H1 (cell line): ENCODE data around the gene LDLRAD3. TPM values are rescaled to one million over a fixed set of nuclear protein-coding genes. Genes with fewer than 3 reads are reported as not detected.

Experiments
- CTCF ChIA-PET: fragments of 300-600 bp; sonication (Branson Sonifier 250); formaldehyde crosslinking; loops from one replicate; lab custom pipeline; 2021; ENCODE audit not compliant: partially characterized antibody; lab: Charles Lee
- POLR2A ChIA-PET: fragments of 300-600 bp; sonication (Branson Sonifier 250); formaldehyde crosslinking; loops from one replicate; lab custom pipeline; 2021; ENCODE audit warnings: inconsistent platforms; ENCODE audit not compliant: partially characterized antibody; lab: Charles Lee
- DNase-seq, 2 experiments: peaks; one replicate each; pipeline versions ENCODE4 v3.0.0 to v3.0.0-alpha.2; 2010 to 2022; ENCODE audit warnings: low spot score in 2 of 2, low read depth in 1 of 2, mixed read lengths in 1 of 2
- FAIRE-seq: peaks from 2 replicates; lab custom pipeline; 2011; peaks lifted over from hg19 to GRCh38; lab: Jason Lieb, UNC
- H2AFZ ChIP-seq: 2 replicates; pipeline ENCODE4 v1.8.1; 2012; ENCODE audit warnings: low read length, inconsistent platforms
- H2AK5ac ChIP-seq: 2 replicates; pipeline ENCODE4 v1.6.1; 2013; ENCODE audit warnings: low read depth, low read length
- H2BK120ac ChIP-seq: replicated peaks from 2 replicates; pipeline ENCODE3; 2013; ENCODE audit warnings: low read depth, low read length, inconsistent platforms
- H2BK12ac ChIP-seq: 2 replicates; pipeline ENCODE4 v1.6.1; 2013; ENCODE audit warnings: low read depth, low read length
- H2BK15ac ChIP-seq: 2 replicates; pipeline ENCODE4 v1.6.1; 2013; ENCODE audit warnings: low read length
- H2BK20ac ChIP-seq: 2 replicates; pipeline ENCODE4 v1.6.1; 2013; ENCODE audit warnings: low read length
- H2BK5ac ChIP-seq: 2 replicates; pipeline ENCODE4 v1.6.1; 2013; ENCODE audit warnings: low read depth, low read length
- H3K14ac ChIP-seq: 2 replicates; pipeline ENCODE4 v1.6.1; 2013; ENCODE audit warnings: inconsistent platforms; ENCODE audit not compliant: insufficient read length
- H3K18ac ChIP-seq: 2 replicates; pipeline ENCODE4 v1.6.1; 2013; ENCODE audit warnings: low read length; ENCODE audit errors: extremely low read depth
- H3K23ac ChIP-seq: 2 replicates; pipeline ENCODE4 v1.6.1; 2013; ENCODE audit warnings: inconsistent platforms; ENCODE audit not compliant: insufficient read length
- H3K23me2 ChIP-seq: 2 replicates; pipeline ENCODE4 v1.6.1; 2013; ENCODE audit warnings: low read depth, low read length
- H3K27ac ChIP-seq: 2 replicates; pipeline ENCODE4 v1.6.1; 2011; ENCODE audit warnings: low read depth, low read length, inconsistent platforms
- H3K27me3 ChIP-seq, 4 experiments: replicated peaks in 1 of 4; 1 replicate in 1 of 4; 2 replicates in 3 of 4; pipeline versions ENCODE4 v1.6.1 to v1.8.1; 2011 to 2013; ENCODE audit warnings: low read length in 3 of 4, mild to moderate bottlenecking in 3 of 4, inconsistent platforms in 2 of 4, mixed read lengths in 2 of 4, moderate library complexity in 1 of 4; ENCODE audit not compliant: control insufficient read depth in 3 of 4, insufficient read depth in 3 of 4; ENCODE audit errors: extremely low read depth in 1 of 4
- H3K36me3 ChIP-seq, 4 experiments: 2 replicates each; pipeline versions ENCODE4 v1.6.1 to v1.8.1; 2011 to 2013; ENCODE audit warnings: mild to moderate bottlenecking in 4 of 4, low read length in 3 of 4, moderate library complexity in 2 of 4, control low read depth in 1 of 4, inconsistent platforms in 1 of 4; ENCODE audit not compliant: insufficient read depth in 4 of 4, control insufficient read depth in 2 of 4
- H3K4ac ChIP-seq: replicated peaks from 2 replicates; pipeline ENCODE3; 2013; ENCODE audit warnings: low read length, low read depth, mixed read lengths, inconsistent platforms; ENCODE audit not compliant: insufficient read length
- H3K4me1 ChIP-seq, 4 experiments: replicated peaks in 1 of 4; 1 replicate in 1 of 4; 2 replicates in 3 of 4; pipeline versions ENCODE4 v1.6.1 to v1.8.1; 2011 to 2013; ENCODE audit warnings: low read length in 3 of 4, inconsistent platforms in 2 of 4, mixed read lengths in 1 of 4; ENCODE audit not compliant: insufficient read depth in 4 of 4, control insufficient read depth in 3 of 4
- H3K4me2 ChIP-seq, 2 experiments: 2 replicates each; pipeline versions ENCODE4 v1.6.1 to v1.8.1; 2011 to 2013; ENCODE audit warnings: low read depth in 2 of 2, low read length in 2 of 2, control low read depth in 1 of 2, inconsistent platforms in 1 of 2, mild to moderate bottlenecking in 1 of 2; ENCODE audit not compliant: insufficient read depth in 1 of 2
- H3K4me3 ChIP-seq, 4 experiments: fragments of 200-600, 300-600 bp in 1 of 4; sonication (generic), shearing (Covaris generic), sonication (Bioruptor Twin) in 1 of 4; 2 replicates each; pipeline versions ENCODE4 v1.5.1 to v1.8.1; 2011 to 2016; ENCODE audit warnings: low read length in 4 of 4, low read depth in 3 of 4, control low read depth in 2 of 4, inconsistent platforms in 2 of 4, mild to moderate bottlenecking in 2 of 4, mixed read lengths in 1 of 4, moderate library complexity in 1 of 4; ENCODE audit not compliant: insufficient read depth in 2 of 4; ENCODE audit errors: extremely low read depth in 1 of 4
- H3K56ac ChIP-seq: replicated peaks from 2 replicates; pipeline ENCODE3; 2013; ENCODE audit warnings: low read depth, mild to moderate bottlenecking, mixed read lengths, low read length, inconsistent platforms; ENCODE audit not compliant: insufficient read length
- H3K79me1 ChIP-seq: 2 replicates; pipeline ENCODE4 v1.6.1; 2013; ENCODE audit warnings: low read depth, low read length, control low read depth
- H3K79me2 ChIP-seq, 2 experiments: 2 replicates each; pipeline versions ENCODE4 v1.6.1 to v1.8.1; 2012 to 2013; ENCODE audit warnings: low read length in 2 of 2, mild to moderate bottlenecking in 2 of 2, inconsistent platforms in 1 of 2; ENCODE audit not compliant: insufficient read depth in 2 of 2, control insufficient read depth in 1 of 2
- H3K9ac ChIP-seq, 4 experiments: replicated peaks in 1 of 4; 1 replicate in 1 of 4; 2 replicates in 3 of 4; pipeline versions ENCODE4 v1.6.1 to v1.8.1; 2011 to 2013; ENCODE audit warnings: low read depth in 3 of 4, low read length in 3 of 4, control low read depth in 2 of 4, mild to moderate bottlenecking in 2 of 4, moderate library complexity in 2 of 4, inconsistent platforms in 1 of 4; ENCODE audit errors: extremely low read depth in 1 of 4
- H3K9me3 ChIP-seq, 2 experiments: 2 replicates each; pipeline versions ENCODE4 v1.6.1 to v1.8.1; 2012 to 2013; ENCODE audit warnings: mild to moderate bottlenecking in 2 of 2, moderate library complexity in 2 of 2, control low read depth in 1 of 2, inconsistent platforms in 1 of 2, low read depth in 1 of 2, low read length in 1 of 2, mixed read lengths in 1 of 2; ENCODE audit not compliant: insufficient read depth in 2 of 2
- H4K20me1 ChIP-seq, 2 experiments: replicated peaks in 1 of 2; 2 replicates each; pipeline versions ENCODE3 to v1.8.1; 2011 to 2013; ENCODE audit warnings: inconsistent platforms in 2 of 2, low read length in 2 of 2, mild to moderate bottlenecking in 1 of 2; ENCODE audit not compliant: insufficient read depth in 2 of 2, control insufficient read depth in 1 of 2
- H4K5ac ChIP-seq: 2 replicates; pipeline ENCODE4 v1.6.1; 2013; ENCODE audit warnings: low read length, low read depth, mixed read lengths, inconsistent platforms; ENCODE audit not compliant: insufficient read length
- H4K8ac ChIP-seq: 2 replicates; pipeline ENCODE4 v1.8.0; 2013; ENCODE audit warnings: mild to moderate bottlenecking, moderate library complexity, low read length, inconsistent platforms; ENCODE audit not compliant: insufficient read depth; ENCODE audit errors: extremely low read depth
- H4K91ac ChIP-seq: replicated peaks from 2 replicates; pipeline ENCODE3; 2013; ENCODE audit warnings: low read length, mixed read lengths, inconsistent platforms; ENCODE audit not compliant: insufficient read length
- E2F6 ChIP-seq: IDR thresholded peaks from 2 replicates; pipeline ENCODE4 v1.6.1; 2012; ENCODE audit warnings: inconsistent platforms
- JUN ChIP-seq: IDR thresholded peaks from 2 replicates; pipeline ENCODE4 v1.6.1; 2011; ENCODE audit warnings: low read depth, mild to moderate bottlenecking, improper control_type of control experiment, low read length
- NANOG ChIP-seq: IDR thresholded peaks from 2 replicates; pipeline ENCODE4 v1.6.1; 2011; ENCODE audit warnings: low read length, low read depth, mild to moderate bottlenecking, inconsistent platforms; ENCODE audit not compliant: insufficient read depth, poor library complexity, severe bottlenecking
- POU5F1 ChIP-seq: IDR thresholded peaks from 2 replicates; pipeline ENCODE4 v1.6.1; 2011; ENCODE audit warnings: low read depth, mild to moderate bottlenecking, low read length, moderate library complexity
- RFX5 ChIP-seq: IDR thresholded peaks from 2 replicates; pipeline ENCODE4 v1.6.1; 2011; ENCODE audit warnings: low read depth, low read length, improper control_type of control experiment, borderline replicate concordance
- RXRA ChIP-seq: IDR thresholded peaks from 2 replicates; pipeline ENCODE4 v1.6.1; 2011; ENCODE audit warnings: low read depth, mild to moderate bottlenecking, low read length, moderate library complexity; ENCODE audit not compliant: insufficient read depth
- SIN3A ChIP-seq, 2 experiments: IDR thresholded peaks in 1 of 2; conservative IDR thresholded peaks in 1 of 2; 2 replicates each; pipeline ENCODE4 v1.6.1; 2011 to 2012; ENCODE audit warnings: low read length in 2 of 2, improper control_type of control experiment in 1 of 2, low read depth in 1 of 2, mild to moderate bottlenecking in 1 of 2
- TAF7 ChIP-seq: optimal IDR thresholded peaks from 2 replicates; pipeline ENCODE3; 2011; ENCODE audit warnings: low read depth, mild to moderate bottlenecking, inconsistent platforms, low read length, moderate library complexity, borderline replicate concordance
- WGBS, 2 experiments: shearing (Covaris generic) in 1 of 2; methylation state at CpG; one replicate each; pipeline versions ENCODE4 v1.1.6 to v1.1.7; 2013 to 2015; ENCODE audit warnings: low lambda C conversion rate in 2 of 2, mixed read lengths in 2 of 2, inconsistent platforms in 1 of 2, low coverage in 1 of 2, missing lambda C conversion rate in 1 of 2; ENCODE audit not compliant: insufficient replicate concordance in 2 of 2, insufficient coverage in 1 of 2, insufficient read length in 1 of 2; ENCODE audit errors: extremely low coverage in 1 of 2, missing lambda C conversion rate in 1 of 2; 5-methylcytosine and 5-hydroxymethylcytosine counted together
- polyA plus RNA-seq, 7 experiments: library from polyadenylated mRNA; depleted of rRNA in 3 of 7; stranded (reverse) in 5 of 7; unstranded in 2 of 7; fragments of >200 nt in 5 of 7; fragments of 200-250 nt in 2 of 7; gene quantifications; 1 replicate in 5 of 7; 2 replicates in 1 of 7; 4 replicates in 1 of 7; pipeline versions ENCODE4 v1.2.1 to v1.2.3, GENCODE V29; 2011 to 2013; ENCODE audit warnings: missing spikeins in 2 of 7, mixed read lengths in 2 of 7
- total RNA-seq: library from RNA; stranded (reverse); fragmentation: NEBNext Ultra II Directional; extraction: Animal tissue kit (Norgen Biotek cat#: 25700); gene quantifications from 2 replicates; pipeline ENCODE4 v1.2.1, GENCODE V29; 2021

LDLRAD3 gene
- total and polyA plus RNA-seq, 2 of the 8 experiments (the other 6 are each of a cell fraction or from before 2014, with no cell fraction given) = 18.6 to 22.8 TPM

DNA sequence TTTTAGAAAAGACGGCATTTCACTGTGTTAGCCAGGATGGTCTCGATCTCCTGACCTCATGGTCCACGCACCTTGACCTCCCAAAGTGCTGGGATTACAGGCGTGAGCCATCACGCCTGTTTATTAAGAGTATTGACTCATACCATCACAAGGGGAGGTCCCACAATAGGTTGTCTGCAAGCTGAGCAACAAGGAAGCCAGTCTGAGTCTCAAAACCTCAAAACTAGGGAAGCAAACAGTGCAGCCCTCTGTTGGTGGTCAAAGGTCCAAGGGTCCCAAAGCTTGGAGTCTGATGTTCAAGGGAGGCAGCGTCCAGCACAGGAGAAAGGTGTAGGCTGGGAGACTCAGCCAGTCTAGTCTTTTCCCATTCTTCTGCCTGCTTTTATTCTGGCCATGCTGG lies 32.8 kb upstream of the LDLRAD3 start:
- H3K4me1 ChIP-seq = no peaks in the 10 kb centered on the region
- H3K79me1 ChIP-seq = no peaks in the 10 kb centered on the region
- no peaks in the 10 kb centered on the region for H3K79me2 ChIP-seq
- CTCF ChIA-PET = no interaction called here
- H3K18ac ChIP-seq = no peak overlapping the region
- no peaks in the 10 kb centered on the region for H4K20me1 ChIP-seq
- no peaks in the 10 kb centered on the region for H3K23me2 ChIP-seq
- no peak overlapping the region for H4K8ac ChIP-seq
- H2BK5ac ChIP-seq = no peak overlapping the region
- no peak overlapping the region for H2AK5ac ChIP-seq
- no peak for TF ChIP-seq NANOG
- no peak for TF ChIP-seq RFX5
- no peak for TF ChIP-seq TAF7
- TF ChIP-seq POU5F1 = no peak
- no peak for TF ChIP-seq E2F6
- no peak for TF ChIP-seq JUN
- no peak for TF ChIP-seq RXRA
- TF ChIP-seq SIN3A (conservative IDR thresholded peaks at IDR 0.05 in 1 of 2, IDR thresholded peaks at IDR 0.05 in 1 of 2; ENCODE audit: low read depth in 1 of 2, low read length in 2 of 2) = no peak
- TF ChIP-seq, all 59 proteins: peak for 0
- H3K36me3 ChIP-seq = no peaks in the 10 kb centered on the region
- no peak for FAIRE-seq
- H3K14ac ChIP-seq = no peak overlapping the region
- no peak overlapping the region for H3K9ac ChIP-seq
- no peaks in the 10 kb centered on the region for H3K9me3 ChIP-seq
- POLR2A ChIA-PET = no interaction called here
- H2BK20ac ChIP-seq = no peak overlapping the region
- no peak overlapping the region for H3K4me2 ChIP-seq
- H2BK120ac ChIP-seq = no peak overlapping the region
- WGBS, 2 experiments = 90% methylated on average over 5 of the region's 6 CpGs; no CpG with 5 or more reads in 1 of the 2 experiments
- no peak overlapping the region for H4K5ac ChIP-seq
- H3K56ac ChIP-seq = no peak overlapping the region
- H4K91ac ChIP-seq = no peak overlapping the region
- no peak overlapping the region for H3K27ac ChIP-seq
- H3K4me3 ChIP-seq = no peak overlapping the region
- no peak overlapping the region for H3K23ac ChIP-seq
- DNase-seq = no peak
- no peak overlapping the region for H2BK15ac ChIP-seq
- H3K27me3 ChIP-seq = no peaks in the 10 kb centered on the region
- no peak overlapping the region for H3K4ac ChIP-seq
- no peak overlapping the region for H2AFZ ChIP-seq
- no peak overlapping the region for H2BK12ac ChIP-seq
